PC-3 (cell line): Measurements from ENCODE around the gene CEBPG. TPM values are rescaled to one million over a fixed set of nuclear protein-coding genes. Genes with fewer than 3 reads are reported as not detected.

Experiments
- ATAC-seq: fragments of 200-7000 bp; cut with Tn5 transposase; 2 replicates; pipeline ENCODE4 v1.9.1; 2020; ENCODE audit warnings: mild to moderate bottlenecking, moderate library complexity
- BruUV-seq: library from RNA; stranded (reverse); fragments of 400-500 nt; replicated peaks from 2 replicates; lab custom pipeline; 2021; lab: Mats Ljungman, UMichigan
- CTCF ChIA-PET: fragments of 300-600 bp; sonication (Branson Sonifier 250); formaldehyde crosslinking; loops from one replicate; lab custom pipeline; 2022; ENCODE audit warnings: antibody characterized with exemption; lab: Charles Lee
- POLR2A ChIA-PET: fragments of 300-600 bp; sonication (Branson Sonifier 250); formaldehyde crosslinking; loops from one replicate; lab custom pipeline; 2022; ENCODE audit warnings: antibody characterized with exemption; ENCODE audit not compliant: unreplicated experiment; lab: Charles Lee
- DNase-seq: peaks from one replicate; pipeline ENCODE4 v3.0.0-alpha.2; 2015
- H2AFZ ChIP-seq: fragments of 300-600 bp; sonication (generic); 2 replicates; pipeline ENCODE4 v1.6.0; 2016; ENCODE audit warnings: antibody characterized with exemption, low read length
- H3F3A ChIP-seq: fragments of 300-600 bp; sonication (generic); one replicate; pipeline ENCODE4 v1.6.0; 2017; ENCODE audit warnings: antibody characterized with exemption, low read length, control low read depth, mild to moderate bottlenecking; ENCODE audit not compliant: unreplicated experiment
- H3K27ac ChIP-seq: fragments of 300-600 bp; sonication (generic); 2 replicates; pipeline ENCODE4 v1.5.1; 2016; ENCODE audit warnings: mild to moderate bottlenecking, low read length
- H3K27me3 ChIP-seq: fragments of 300-600 bp; sonication (generic); 2 replicates; pipeline ENCODE4 v1.6.1; 2016; ENCODE audit warnings: low read length, mixed read lengths
- H3K36me3 ChIP-seq: fragments of 300-600 bp; sonication (generic); 2 replicates; pipeline ENCODE4 v1.6.1; 2016; ENCODE audit warnings: low read depth, mixed run types, low read length, mixed read lengths
- H3K4me1 ChIP-seq: fragments of 300-600 bp; sonication (generic); 2 replicates; pipeline ENCODE4 v1.5.1; 2016; ENCODE audit warnings: low read length; ENCODE audit not compliant: insufficient read depth
- H3K4me2 ChIP-seq: fragments of 300-600 bp; sonication (generic); 2 replicates; pipeline ENCODE4 v1.6.0; 2016; ENCODE audit warnings: low read length
- H3K4me3 ChIP-seq: fragments of 300-600 bp; sonication (generic); 2 replicates; pipeline ENCODE4 v1.5.1; 2016; ENCODE audit warnings: mild to moderate bottlenecking, low read length, mixed read lengths
- H3K79me2 ChIP-seq: fragments of 300-600 bp; sonication (generic); 2 replicates; pipeline ENCODE4 v1.6.1; 2017; ENCODE audit warnings: low read length, mixed read lengths
- H3K9ac ChIP-seq: fragments of 300-600 bp; sonication (generic); 2 replicates; pipeline ENCODE4 v1.6.0; 2016; ENCODE audit warnings: mild to moderate bottlenecking, low read length
- H3K9me2 ChIP-seq: fragments of 300-600 bp; sonication (generic); replicated peaks from 2 replicates; pipeline ENCODE4 v1.6.1; 2016; ENCODE audit warnings: mixed run types, low read length, mixed read lengths
- H3K9me3 ChIP-seq: fragments of 300-600 bp; sonication (generic); 2 replicates; pipeline ENCODE4 v1.6.1; 2016; ENCODE audit warnings: low read length, mixed read lengths
- H4K20me1 ChIP-seq: fragments of 300-600 bp; sonication (generic); 2 replicates; pipeline ENCODE4 v1.6.1; 2016; ENCODE audit warnings: low read length, mixed read lengths
- EZH2 ChIP-seq: fragments of 300-600 bp; sonication (generic); IDR thresholded peaks from one replicate; pipeline ENCODE4 v1.6.1; 2017; ENCODE audit warnings: antibody characterized with exemption, mild to moderate bottlenecking, low read length; ENCODE audit not compliant: unreplicated experiment
- EZH2phosphoT487 ChIP-seq: fragments of 300-600 bp; sonication (generic); IDR thresholded peaks from 2 replicates; pipeline ENCODE4 v1.6.1; 2018; ENCODE audit warnings: mild to moderate bottlenecking, antibody characterized with exemption, low read length, borderline replicate concordance
- intact Hi-C: fragments of 100-400 bp; cut with micrococcal nuclease; formaldehyde crosslinking; loops from 2 replicates; pipeline ENCODE4 v1.9.0; 2023
- total RNA-seq: library from RNA; depleted of rRNA; stranded (reverse); fragments of >200 nt; gene quantifications from 2 replicates; pipeline ENCODE4 v1.2.3, GENCODE V29; 2014
- TF ChIP-seq, protein P1 (sequence below): fragments of 300-600 bp; sonication (generic); conservative IDR thresholded peaks from 2 replicates; pipeline ENCODE4 v1.5.1; 2017; ENCODE audit warnings: antibody characterized with exemption, low read depth, mild to moderate bottlenecking, low read length

The CEBPG gene
- total RNA-seq, 1 experiment from 2014 or later, result 24.6 TPM

DNA sequence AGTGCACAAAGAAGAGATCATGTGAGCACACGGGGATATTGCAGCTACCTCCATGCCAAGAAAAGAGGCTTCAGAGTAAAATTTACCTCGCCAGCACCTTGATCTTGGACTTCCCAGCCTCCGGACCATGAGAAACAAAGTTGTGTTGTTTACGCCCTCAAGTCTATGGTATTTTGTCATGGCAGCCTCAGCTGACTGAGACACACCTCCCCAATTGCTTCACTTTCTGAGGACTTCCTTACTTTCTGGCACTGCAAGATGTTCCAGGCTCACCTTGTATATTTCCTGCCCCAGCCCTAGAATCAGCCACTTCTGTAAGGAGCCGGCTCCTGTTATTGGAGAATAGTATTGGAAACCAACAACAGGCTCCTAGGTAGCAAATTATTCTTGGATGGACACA, 6.6 kb upstream of the CEBPG start:
- Histone ChIP-seq H3F3A (no peaks in the 10 kb centered on the region), H3K36me3 (no peaks in the 10 kb centered on the region), H3K4me2 (no peak overlapping the region), H2AFZ (no peak overlapping the region), H3K9ac (no peak overlapping the region), H4K20me1 (no peaks in the 10 kb centered on the region), H3K9me3 (no peaks in the 10 kb centered on the region), H3K27ac (no peak overlapping the region), H3K79me2 (no peaks in the 10 kb centered on the region), H3K4me1 (peaks cover 11% of the 10 kb centered on the region; the same call in 1 of the 2 replicates), H3K4me3 (no peak overlapping the region), H3K27me3 (no peaks in the 10 kb centered on the region), H3K9me2 (no peaks in the 10 kb centered on the region)
- no peak for ATAC-seq
- ChIA-PET CTCF (no interaction called here), POLR2A (no interaction called here)
- intact Hi-C loops, result no loop called here
- no TSS peak for BruUV-seq
- TF ChIP-seq EZH2, result no peak
- no peak for TF ChIP-seq EZH2phosphoT487
- TF ChIP-seq, protein P1, sequence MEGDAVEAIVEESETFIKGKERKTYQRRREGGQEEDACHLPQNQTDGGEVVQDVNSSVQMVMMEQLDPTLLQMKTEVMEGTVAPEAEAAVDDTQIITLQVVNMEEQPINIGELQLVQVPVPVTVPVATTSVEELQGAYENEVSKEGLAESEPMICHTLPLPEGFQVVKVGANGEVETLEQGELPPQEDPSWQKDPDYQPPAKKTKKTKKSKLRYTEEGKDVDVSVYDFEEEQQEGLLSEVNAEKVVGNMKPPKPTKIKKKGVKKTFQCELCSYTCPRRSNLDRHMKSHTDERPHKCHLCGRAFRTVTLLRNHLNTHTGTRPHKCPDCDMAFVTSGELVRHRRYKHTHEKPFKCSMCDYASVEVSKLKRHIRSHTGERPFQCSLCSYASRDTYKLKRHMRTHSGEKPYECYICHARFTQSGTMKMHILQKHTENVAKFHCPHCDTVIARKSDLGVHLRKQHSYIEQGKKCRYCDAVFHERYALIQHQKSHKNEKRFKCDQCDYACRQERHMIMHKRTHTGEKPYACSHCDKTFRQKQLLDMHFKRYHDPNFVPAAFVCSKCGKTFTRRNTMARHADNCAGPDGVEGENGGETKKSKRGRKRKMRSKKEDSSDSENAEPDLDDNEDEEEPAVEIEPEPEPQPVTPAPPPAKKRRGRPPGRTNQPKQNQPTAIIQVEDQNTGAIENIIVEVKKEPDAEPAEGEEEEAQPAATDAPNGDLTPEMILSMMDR, result no peak
- no peak for DNase-seq

DNA sequence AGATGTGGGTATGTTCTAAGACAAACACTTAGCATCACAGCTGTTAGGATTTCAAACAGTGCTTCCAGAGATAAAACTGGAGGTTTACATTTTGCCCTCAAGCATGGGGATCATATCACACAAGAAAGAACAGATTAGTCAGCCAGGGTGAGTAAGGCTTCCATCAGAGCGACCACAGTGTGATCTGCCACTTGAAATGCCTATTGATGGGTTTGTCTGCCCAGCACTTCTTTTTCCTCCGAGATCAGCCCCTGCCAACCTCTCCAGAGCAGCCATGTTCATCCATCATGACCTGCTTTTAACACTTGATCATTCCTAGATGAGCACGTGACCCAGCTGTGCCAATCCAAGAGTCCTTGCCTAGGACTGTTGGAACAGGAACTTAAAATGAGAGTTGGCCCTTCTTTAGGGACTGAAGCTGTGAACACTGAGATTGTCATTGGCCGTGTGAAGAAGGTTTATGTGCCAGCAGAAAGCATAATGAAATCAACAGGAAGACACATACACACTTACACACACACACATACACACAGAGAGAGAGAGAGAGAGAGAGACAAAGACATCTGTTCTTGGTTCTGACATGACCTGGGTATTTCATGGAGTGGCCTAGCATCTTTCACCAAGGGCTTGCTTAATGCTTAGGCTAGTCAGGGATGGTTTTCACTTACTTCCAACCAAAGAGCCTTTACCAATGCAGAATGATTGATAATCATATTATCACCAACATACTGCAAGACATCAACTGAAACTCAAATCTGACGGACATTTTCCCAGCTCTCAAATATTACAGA, 5.2 kb upstream of the CEBPG start:
- Histone ChIP-seq H3K27ac (peak overlapping the region; percentile 14; the same call in 1 of the 2 replicates), H3K9me2 (no peaks in the 10 kb centered on the region), H3K27me3 (no peaks in the 10 kb centered on the region), H3K4me3 (no peak overlapping the region), H4K20me1 (no peaks in the 10 kb centered on the region), H2AFZ (peak overlapping the region; percentile 52), H3K4me1 (peaks cover 11% of the 10 kb centered on the region; the same call in 1 of the 2 replicates), H3K9ac (no peak overlapping the region), H3F3A (no peaks in the 10 kb centered on the region), H3K79me2 (no peaks in the 10 kb centered on the region), H3K4me2 (peak overlapping the region; percentile 27; the same call in 1 of the 2 replicates), H3K9me3 (no peaks in the 10 kb centered on the region), H3K36me3 (no peaks in the 10 kb centered on the region)
- intact Hi-C loops, result loop anchor here (1.0 kb wide), 1 partner anchor 29 kb away; no protein-coding TSS in a partner anchor
- no TSS peak for BruUV-seq
- POLR2A ChIA-PET, result no interaction called here
- DNase-seq (peak; percentile 77), ATAC-seq (peak; percentile 91)
- no peak for TF ChIP-seq EZH2phosphoT487
- TF ChIP-seq, protein P1, result no peak
- no peak for TF ChIP-seq EZH2
- CTCF ChIA-PET, result no interaction called here

DNA sequence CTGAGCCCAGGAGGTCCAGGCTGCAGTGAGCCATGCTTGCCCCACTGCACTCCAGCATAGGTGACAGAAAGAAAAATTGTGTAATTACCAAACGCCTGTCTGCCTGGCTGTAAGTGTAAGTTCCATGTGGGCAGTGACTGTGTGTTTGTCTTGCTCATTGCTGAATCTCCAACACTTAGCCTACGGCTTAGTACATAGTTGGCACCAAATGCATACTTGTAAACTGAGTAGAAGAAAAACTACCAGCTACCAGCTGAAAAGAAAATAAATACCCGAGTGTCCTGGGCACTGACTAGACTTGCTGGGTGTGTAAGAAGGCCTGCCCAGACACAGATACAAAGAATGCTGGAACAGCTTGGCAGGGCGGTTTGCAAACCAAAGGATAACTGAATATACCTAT, 2.7 kb upstream of the CEBPG start:
- ChIA-PET POLR2A (no interaction called here), CTCF (no interaction called here)
- no peaks in the 10 kb centered on the region for H3K9me2 ChIP-seq
- no TSS peak for BruUV-seq
- ATAC-seq, result no peak
- intact Hi-C loops, result no loop called here
- no peak overlapping the region for H3K27ac ChIP-seq
- no peaks in the 10 kb centered on the region for H3F3A ChIP-seq
- H3K4me1 ChIP-seq, result peaks cover 23% of the 10 kb centered on the region
- no peak overlapping the region for H2AFZ ChIP-seq
- no peak for DNase-seq
- H4K20me1 ChIP-seq, result peaks cover 16% of the 10 kb centered on the region
- TF ChIP-seq EZH2phosphoT487, result no peak
- no peaks in the 10 kb centered on the region for H3K27me3 ChIP-seq
- no peak overlapping the region for H3K9ac ChIP-seq
- H3K4me3 ChIP-seq, result no peak overlapping the region
- no peak overlapping the region for H3K4me2 ChIP-seq
- H3K36me3 ChIP-seq, result no peaks in the 10 kb centered on the region
- H3K79me2 ChIP-seq, result peaks cover 18% of the 10 kb centered on the region
- no peaks in the 10 kb centered on the region for H3K9me3 ChIP-seq
